Renal cortex interstitium (tissue), 15 donors: ENCODE results near the gene ANKRD63. TPM values are rescaled to one million over a fixed set of nuclear protein-coding genes. Genes with fewer than 3 reads are reported as not detected.
A peak's percentile ranks its signal among the peaks of the same experiment; 100 is the strongest.

Source experiments
- DNase-seq, 11 donors: peaks; one replicate each; pipeline ENCODE4 v3.0.0-alpha.2; 2013; ENCODE audit warnings: low read depth in 9 of 11, low spot score in 4 of 11; ENCODE audit errors: extremely low read depth in 1 of 11
- long read RNA-seq, 16 experiments: transcript quantifications; one replicate each; lab custom pipeline, GENCODE V29; 2026
- polyA plus RNA-seq, 3 donors: library from polyadenylated mRNA; unstranded; fragments of 120-200 nt; gene quantifications; one replicate each; pipeline ENCODE4 v1.2.1, GENCODE V29; 2013; ENCODE audit not compliant: insufficient read length in 3 of 3

Gene ANKRD63, protein sequence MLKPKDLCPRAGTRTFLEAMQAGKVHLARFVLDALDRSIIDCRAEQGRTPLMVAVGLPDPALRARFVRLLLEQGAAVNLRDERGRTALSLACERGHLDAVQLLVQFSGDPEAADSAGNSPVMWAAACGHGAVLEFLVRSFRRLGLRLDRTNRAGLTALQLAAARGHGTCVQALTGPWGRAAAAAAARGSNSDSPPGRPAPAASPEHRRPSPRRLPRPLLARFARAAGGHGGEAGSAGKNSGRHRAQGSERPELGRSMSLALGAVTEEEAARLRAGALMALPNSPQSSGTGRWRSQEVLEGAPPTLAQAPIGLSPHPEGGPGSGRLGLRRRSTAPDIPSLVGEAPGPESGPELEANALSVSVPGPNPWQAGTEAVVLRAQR
- polyA plus RNA-seq: under 1 TPM in 2 of 3 donors, not detected in 1; 0.17 to 0.32 TPM
- long read RNA-seq, donor 1: 0 reads
- long read RNA-seq, donor 2, partial matches to known transcripts: 0 of 1 reads
- long read RNA-seq, donor 2, other reads (novel, unspliced or antisense): 0 of 1 reads
- long read RNA-seq, donor 3, partial matches to known transcripts: 0 of 1 reads
- long read RNA-seq, donor 3, other reads (novel, unspliced or antisense): 0 of 1 reads
- long read RNA-seq, donor 4: 0 reads
- long read RNA-seq, donor 5: 0 reads
- long read RNA-seq, donor 6: 0 reads
- long read RNA-seq, donor 7: 0 reads
- long read RNA-seq, donor 8: 0 reads
- long read RNA-seq, donor 9, partial matches to known transcripts: 0 of 1 reads
- long read RNA-seq, donor 9, other reads (novel, unspliced or antisense): 0 of 1 reads
- long read RNA-seq, donor 10, partial matches to known transcripts: 0 of 1 reads
- long read RNA-seq, donor 10, other reads (novel, unspliced or antisense): 0 of 1 reads
- long read RNA-seq, donor 11: 0 reads
- long read RNA-seq, donor 12: 0 reads
- long read RNA-seq, donor 13: 0 reads
- long read RNA-seq, donor 14: 0 reads
- long read RNA-seq, donor 15: 0 reads
- long read RNA-seq, donor 16: 0 reads

DNA sequence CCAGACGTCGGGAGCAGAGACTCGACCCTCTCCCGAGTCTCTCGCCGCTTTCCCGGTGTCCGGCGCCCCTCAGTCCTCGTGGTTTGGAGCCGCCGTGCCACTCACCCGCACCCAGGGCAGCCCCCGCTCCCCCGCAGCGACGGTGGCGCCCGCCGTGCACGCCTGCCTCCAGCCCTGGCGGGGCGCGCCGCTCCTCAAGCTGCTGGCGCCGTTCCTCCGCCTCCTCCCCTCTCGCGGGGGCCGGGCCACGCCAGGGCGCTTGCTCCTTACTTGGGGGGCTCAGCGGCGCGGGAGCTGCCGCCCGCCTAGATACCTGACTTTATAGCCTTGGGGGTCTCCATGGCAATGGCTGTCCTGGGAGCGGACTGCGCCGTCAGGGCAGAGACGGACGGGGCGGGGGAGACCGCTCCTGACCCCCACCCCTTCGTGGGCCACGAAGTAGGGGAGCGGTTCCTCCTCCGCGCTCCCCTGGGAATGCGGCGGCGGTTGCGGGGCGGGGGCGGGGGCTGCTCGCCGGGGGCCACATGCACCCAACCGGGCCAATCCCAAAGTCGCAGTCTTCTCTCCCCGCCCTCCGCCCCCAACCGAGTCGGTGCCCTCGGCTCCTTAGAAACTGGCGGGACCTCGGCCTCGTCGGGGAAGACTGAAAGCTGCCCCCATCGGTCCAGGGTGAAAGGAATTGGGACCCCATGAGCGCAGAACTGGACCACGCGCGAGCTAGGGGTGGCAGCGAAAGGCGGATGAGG, at the start of gene ANKRD63:
ANKRD63 (minus strand) TSS at position 196 of the 746 bp plus-strand sequence. CDS start 478 bp downstream, outside the sequence.
- no peak for DNase-seq

DNA sequence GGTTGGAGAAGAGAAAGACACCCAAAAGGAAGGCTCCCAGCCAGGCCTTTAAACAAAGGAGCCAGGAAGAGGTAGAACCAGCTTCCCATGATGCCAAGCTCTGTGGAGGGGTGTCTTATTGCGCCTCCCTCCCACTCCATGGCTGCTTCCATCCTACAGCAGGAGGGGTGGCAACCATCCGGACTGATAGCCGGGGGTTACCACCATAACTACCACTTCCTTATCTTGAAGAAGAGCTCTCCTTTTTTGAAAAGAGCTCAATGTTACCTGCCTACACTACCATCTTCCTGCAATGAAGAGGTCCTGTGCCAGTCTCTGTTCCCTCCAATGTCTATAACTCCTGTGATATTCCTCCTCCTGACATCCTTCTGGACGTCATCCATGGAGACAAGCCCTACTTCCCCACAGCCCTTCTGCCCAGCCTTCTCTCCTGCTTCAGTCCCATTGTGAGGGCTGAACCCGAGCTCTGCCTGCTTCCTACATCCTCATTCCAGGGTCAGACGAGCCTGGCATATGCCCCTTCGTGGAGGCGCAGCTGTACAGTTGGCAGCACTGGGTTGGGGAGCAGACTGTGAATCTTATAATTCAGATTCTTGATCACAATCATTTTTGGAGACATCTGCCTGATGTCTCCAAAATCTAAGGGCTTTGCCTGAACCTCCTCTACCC, 49.4 kb upstream of the ANKRD63 start:
- DNase-seq: no peak

DNA sequence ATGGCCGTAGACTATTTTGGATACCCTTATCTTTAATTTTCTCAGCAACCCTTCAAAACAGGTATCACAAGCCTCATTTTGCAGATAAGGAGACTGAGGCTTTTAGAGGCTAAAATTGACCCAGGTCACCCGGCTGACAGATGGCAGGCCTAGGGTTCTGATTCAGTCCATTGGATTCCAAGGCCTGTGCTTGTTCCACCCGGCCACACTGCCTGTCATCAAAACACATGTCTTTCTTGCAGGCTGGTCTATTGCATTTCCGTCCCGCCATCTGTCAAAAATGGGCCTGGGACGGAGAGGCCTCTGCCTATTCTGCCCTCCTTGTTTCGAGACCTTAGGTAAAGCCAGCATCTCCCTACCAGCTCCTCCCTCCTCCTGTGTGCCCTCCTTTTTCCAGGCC, 48.8 kb upstream of the ANKRD63 start:
- no peak for DNase-seq

DNA sequence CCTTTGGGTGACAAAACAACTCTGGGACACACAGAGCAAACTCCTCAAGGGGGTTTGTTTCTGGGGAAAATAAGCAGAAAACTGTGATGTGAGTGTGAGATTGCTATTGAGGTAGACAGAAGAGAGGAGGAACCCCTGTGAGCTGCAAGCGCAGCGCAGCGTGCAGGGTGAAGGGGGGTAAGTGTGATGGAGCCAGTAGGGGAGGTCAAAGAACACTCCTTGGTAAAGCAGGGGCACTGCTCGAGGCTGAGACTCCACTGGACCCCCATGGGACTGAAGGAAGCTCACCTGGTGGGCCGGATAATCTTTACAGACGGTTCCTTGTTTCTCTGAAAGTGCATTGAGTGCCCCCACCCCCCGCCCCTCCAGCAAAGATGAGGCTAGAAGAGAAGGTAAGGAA, 48.2 kb upstream of the ANKRD63 start:
- DNase-seq: no peak

DNA sequence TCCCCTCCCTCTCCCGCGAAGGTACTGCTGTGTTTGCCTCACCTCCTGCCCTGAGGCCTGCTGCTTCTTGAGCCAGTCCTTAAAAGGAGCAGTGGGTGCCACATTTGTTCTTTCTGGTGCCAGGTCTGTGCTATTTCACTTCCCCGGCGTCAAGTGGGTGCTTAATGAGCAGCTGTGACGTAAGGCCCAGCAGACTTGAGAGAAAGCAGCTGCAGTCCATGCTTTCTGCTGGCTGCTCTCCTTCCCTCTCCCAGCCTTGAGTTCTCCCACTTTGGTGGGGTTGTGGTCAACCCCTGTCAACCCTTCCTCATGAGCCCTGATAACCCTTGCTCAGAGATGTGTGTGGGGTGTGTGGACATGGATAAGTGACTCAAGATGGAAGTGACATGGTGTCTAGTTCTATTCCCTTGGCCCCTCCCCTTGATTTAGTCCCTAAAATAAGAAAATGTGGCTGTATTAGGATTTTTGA, 47.5 kb upstream of the ANKRD63 start:
- DNase-seq: peak in 2 of 11 donors; percentile 47 to 66

DNA sequence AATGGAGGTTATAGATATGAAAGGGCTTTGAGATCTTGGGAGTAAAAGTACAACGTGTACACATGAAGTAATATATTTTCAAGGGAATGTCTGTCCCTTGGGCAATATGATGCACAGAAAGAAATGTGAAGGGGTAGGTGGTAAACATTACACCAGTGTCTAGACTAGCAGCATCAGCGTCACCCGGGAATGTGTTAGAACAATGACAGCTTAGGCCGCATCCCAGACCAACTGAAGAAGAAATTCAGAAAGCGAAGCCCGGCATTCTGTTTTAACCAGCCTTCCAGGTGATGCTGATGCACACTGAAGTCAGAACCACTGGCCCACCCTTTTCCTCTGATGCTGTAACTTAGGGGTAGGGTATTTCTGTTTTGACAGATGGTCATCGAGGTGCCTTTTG, 46.9 kb upstream of the ANKRD63 start:
- no peak for DNase-seq

DNA sequence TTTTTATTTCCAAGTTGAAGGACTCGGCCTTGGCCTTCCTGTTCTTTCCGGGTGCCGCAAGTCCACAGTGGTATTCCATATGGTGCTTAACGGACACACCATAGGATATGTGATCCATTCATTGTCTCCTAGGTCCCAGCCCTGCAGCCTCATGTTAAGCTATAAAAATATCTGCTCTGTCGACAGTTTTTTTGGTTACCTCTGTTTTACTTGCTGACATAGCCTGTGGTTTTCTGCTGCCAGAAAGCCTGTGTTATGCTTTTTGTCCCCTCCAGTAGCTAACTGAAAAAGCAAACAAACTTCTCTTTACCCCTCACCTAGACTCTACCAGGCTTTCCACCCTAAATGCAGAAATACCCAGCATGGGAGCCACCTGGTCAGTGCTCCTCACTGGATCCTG, 45.9 kb upstream of the ANKRD63 start:
- no peak for DNase-seq

DNA sequence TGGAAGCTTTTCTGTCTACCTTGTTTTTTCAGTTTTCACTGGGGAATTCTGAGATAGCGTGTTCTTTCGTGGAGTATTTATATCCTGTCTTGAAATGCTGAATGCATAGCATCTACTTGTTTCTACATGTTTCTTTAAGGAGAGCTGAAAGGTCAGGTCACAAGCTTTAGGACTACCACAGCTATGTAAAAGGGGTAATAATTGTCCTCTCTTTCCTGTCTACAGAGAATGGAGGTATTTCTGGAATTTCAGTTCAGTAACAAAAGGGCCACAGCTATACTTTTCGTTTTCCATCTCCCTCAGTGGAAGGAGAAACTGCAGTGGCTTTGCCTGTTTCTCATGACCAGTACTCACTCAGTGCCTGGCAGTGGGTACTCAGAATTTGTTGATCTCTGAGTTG, 45.3 kb upstream of the ANKRD63 start:
- no peak for DNase-seq

DNA sequence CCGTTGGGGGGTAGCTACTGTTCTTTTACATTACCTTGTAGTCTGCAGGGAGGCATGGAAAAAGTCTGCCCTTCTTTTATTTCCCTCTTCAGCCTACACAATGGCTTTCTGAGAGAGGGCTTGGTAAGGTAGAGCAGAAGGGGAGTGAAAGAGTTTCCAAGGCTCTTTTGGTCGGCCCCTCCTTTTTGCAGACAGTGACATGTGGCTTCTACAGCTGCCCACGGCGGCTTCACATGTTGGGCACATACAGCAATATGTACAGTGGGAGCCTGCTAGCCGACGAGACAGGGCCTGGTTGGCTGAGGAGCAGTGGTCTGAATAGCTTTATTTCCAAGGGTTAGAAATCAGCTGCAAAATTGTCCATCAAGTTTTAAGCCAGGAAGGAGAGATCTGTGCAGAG, 44.6 kb upstream of the ANKRD63 start:
- DNase-seq: no peak

DNA sequence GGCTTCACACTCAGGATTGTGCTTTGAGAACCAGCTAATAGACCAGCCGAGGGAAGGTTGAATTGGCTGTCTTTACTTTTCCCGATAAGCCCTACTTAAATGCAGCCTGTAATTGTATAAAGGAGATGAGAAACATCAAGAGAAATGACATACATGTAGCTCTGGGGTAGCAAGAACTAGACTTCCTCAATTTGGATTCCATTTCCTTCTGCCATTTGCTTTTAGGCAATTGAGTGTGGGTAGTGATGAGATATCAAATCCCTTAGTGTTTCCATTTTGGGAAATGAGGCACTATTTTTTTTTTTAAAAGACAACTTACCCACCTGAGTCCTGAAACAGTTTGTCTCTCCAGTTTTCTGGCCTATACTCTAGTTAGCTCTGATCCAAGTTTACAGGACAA, 42.8 kb upstream of the ANKRD63 start:
- DNase-seq: no peak

DNA sequence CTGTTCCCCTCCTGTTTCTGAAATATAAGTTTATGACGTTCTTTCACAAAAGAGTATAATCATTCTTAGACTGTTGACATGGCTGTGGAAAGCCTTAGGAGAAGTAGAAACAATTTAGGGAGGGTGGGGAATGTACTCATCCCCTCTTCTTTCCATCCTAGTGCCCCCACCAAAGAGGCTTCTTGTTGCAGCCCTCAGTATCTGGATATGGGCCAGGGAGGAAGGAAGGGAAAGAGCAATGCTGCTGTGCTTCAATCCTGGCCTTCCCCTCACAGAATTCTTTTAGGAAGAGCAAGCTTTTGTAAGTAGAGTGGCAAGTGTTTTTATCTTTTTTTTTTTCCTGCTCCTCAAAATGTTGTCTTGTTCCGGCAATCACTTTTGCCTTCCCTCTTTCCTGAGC, 42.3 kb upstream of the ANKRD63 start:
- DNase-seq: no peak

DNA sequence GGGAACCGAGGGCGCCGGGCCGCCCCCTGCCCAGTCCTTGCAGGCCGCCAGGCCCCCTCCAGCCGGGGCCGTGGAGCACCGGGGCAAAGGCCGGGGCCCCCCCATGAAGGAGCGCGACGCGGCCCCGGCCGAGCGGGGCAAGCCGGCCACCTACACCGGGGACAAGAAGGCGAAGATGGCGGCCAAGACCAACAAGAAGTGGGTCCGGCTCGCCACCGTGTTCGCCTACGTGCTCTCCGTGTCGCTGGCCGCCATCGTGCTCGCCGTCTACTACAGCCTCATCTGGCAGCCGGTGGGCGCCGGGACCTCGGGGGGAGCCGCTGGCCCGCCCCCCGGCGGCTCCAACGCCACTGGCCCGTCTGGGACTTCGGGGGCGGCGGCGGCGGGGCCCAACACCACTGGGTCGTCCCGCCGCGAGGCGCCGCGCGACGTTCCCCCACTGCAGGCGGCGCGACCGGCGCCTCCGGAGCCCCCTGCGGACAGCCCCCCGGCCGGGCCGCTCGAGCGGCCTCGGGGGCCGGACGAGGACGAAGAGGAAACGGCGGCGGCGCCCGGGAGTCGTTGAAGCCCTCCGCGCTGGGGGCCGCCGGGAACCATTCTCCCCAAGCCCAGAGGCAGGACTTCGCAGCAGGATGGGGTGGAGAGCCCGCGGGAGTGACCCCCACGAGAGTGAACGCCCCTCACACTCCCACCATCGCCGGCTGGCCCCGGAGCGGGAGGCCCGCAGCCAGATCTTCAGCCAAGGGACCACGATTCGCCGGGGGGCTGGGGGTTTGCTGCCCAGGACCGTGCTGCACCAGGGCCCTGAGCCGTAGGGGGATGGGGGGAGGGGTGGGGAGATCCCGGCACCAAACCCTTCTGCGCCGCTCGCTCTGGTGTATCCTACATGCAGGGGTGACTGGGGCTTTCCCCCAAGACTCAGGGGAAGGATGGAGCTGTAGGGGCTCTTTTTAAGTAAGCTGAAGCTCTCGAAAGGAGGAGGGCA, 41.4 kb upstream of the ANKRD63 start:
- no peak for DNase-seq

DNA sequence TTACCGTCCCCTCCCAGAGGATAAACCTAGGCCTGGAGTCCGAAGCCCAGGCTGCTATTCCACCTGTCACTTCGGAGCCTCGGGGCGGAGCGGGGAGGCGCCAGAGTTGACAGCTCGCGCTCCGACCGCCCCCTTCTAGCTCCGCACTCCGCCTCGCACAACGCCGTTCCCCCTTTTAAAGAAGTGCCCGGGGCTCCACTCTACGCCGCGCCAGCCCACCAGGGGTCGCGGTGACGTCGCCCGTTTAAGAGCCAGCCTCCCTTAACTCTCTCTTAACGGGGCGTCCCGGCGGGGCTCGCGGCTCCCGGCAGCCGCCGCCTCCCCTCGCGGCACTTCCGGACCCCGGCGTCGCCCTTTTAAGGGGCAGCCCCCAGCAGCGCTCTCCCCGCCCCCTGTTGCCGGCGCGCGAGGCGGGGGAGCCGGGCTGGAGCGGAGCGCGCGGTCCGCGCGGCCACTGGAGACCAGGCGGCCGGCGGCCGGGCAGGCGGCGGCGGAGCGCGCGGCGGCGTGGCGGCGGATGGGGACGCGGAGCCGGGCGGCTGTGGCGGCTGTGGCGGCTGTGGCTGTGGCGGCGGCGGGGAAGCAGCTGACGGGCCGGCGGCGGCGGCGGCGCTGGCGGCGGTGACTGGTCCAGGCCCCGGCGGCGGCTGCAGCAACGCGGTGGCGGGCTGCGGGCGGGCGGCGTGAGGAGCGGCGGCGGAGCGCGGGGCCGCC, 40.5 kb upstream of the ANKRD63 start, which contains the start of gene INAFM2:
INAFM2 (plus strand) TSS at position 454 of the 714 bp plus-strand sequence. CDS start 364 bp downstream, outside the sequence.
- DNase-seq: peak; percentile 85 to 95 (median 89)

DNA sequence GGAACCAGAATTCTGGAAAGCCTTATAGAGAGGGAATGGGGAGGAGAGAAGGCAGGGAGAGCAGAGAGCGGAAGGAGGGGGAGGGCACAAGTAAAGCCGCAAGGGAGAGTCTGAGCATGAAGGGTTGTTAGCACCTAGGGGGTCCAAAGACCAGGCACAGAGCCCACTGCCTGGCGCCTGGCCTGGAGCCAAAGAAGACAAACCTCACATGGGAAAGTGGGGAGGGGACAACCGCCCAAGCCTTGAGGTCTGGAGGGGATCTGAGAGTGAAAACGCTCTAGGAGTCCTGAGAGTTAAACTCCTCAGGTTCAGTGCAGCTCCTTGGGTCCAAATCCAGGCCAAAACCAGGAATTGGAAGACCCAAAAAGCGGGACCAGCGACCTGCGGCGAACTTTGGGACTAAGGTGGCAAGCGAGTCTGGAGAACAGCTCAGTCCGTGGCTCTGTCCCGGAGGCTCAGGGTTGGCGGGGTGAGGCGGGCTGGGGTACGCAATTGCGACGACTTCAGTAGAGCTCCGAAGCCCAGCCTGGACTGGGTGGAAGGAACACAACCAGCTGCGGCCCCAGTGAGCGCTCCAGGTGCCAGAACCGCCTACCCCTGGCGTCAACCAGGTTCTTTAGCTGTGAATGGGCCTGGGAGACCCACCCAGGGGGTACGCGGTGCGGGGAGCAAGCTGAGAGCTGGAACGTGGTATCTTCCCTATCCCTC, 39.8 kb upstream of the ANKRD63 start:
- no peak for DNase-seq

DNA sequence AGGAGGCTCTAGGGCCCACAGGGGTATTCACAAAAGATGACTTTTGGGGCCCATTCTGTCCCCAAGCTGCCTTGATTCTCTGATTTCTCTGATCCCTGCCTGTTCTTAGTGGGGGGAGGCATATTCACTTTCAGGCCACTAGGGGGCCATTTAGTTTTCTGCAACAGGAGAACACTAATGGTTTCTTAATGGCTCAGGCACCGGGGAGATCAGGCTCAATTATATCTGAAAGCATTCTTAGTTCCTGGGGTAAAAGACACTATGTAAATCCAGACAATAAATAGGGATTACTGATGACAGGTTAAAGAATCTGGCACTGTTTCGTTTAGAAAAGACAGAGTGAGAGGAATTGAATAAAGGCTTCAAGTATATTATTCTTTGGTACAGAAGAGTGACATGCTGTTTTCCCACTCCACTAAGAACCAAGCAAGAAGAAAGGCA, 38.1 kb upstream of the ANKRD63 start:
- DNase-seq: no peak

DNA sequence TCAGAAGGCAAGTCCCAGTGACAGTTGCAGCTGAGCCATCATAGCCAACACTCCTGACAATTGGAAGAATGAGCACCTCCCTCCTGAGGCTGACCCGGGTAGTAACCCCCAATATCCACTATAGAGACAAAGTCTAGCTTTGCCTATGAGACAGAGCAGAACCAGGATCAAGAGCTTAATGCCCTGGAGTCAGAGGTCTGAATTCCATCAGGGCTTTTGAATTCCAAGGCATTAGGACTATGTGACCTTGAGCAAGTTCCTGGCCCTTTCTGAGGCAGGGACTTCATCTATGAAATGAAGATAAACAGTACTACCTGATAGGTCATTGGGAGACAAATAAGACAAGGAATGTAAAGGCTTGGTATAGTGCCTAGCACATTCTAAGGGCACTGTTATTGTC, 37.5 kb upstream of the ANKRD63 start:
- no peak for DNase-seq
